ENCODE measurements around the gene KIRREL3. TPM values are rescaled to one million over a fixed set of nuclear protein-coding genes. Genes with fewer than 3 reads are reported as not detected.

Gene KIRREL3
- total and polyA plus RNA-seq, 9 of the 15 experiments (the other 6 are each of a cell fraction or from before 2014, with no cell fraction given): 0.04 to 0.10 TPM; not detected in 7

DNA sequence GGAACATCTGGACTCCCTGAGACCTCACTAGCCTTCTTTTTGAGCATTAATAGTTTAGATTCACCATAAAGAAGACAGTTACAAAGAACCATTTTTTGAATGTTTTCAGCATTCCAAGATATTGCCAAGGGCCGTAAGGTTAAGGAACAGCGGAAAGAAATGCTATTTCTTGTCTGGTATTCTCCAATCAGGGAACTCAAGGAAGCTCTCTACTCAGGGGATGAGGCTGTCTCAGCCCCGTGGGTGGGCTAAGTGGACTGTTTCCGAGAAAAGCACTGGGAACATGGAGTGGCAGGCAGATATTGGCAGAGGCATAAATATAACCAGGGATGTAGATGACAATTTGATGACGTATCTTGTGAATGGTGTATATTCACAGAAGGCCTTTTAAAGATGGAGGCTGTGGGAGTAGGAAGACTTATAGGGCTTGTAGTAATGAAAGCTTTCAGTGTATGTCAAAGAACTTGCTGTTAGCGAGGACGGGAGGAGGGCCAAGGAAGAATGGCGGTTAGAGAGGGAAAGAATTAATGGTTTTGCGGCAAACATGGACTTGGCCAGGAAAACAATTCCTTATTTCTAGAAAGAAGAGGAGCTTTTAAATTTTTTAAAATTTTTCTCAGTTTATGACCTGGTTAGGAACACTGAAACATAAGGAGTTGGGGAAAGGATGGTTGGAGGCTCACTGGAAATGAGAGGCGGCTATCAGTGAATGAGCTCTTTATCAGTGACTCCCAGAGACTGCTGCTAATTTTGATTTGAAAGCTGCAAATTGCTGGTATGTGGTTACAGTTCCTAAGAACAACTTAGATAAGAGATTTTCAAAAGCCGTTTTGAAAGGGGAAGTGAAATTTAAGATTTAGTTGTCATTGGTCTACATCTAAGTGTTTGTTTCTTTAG, 580.5 kb downstream of the KIRREL3 start (continued):
- TF ChIP-seq, protein P1, sequence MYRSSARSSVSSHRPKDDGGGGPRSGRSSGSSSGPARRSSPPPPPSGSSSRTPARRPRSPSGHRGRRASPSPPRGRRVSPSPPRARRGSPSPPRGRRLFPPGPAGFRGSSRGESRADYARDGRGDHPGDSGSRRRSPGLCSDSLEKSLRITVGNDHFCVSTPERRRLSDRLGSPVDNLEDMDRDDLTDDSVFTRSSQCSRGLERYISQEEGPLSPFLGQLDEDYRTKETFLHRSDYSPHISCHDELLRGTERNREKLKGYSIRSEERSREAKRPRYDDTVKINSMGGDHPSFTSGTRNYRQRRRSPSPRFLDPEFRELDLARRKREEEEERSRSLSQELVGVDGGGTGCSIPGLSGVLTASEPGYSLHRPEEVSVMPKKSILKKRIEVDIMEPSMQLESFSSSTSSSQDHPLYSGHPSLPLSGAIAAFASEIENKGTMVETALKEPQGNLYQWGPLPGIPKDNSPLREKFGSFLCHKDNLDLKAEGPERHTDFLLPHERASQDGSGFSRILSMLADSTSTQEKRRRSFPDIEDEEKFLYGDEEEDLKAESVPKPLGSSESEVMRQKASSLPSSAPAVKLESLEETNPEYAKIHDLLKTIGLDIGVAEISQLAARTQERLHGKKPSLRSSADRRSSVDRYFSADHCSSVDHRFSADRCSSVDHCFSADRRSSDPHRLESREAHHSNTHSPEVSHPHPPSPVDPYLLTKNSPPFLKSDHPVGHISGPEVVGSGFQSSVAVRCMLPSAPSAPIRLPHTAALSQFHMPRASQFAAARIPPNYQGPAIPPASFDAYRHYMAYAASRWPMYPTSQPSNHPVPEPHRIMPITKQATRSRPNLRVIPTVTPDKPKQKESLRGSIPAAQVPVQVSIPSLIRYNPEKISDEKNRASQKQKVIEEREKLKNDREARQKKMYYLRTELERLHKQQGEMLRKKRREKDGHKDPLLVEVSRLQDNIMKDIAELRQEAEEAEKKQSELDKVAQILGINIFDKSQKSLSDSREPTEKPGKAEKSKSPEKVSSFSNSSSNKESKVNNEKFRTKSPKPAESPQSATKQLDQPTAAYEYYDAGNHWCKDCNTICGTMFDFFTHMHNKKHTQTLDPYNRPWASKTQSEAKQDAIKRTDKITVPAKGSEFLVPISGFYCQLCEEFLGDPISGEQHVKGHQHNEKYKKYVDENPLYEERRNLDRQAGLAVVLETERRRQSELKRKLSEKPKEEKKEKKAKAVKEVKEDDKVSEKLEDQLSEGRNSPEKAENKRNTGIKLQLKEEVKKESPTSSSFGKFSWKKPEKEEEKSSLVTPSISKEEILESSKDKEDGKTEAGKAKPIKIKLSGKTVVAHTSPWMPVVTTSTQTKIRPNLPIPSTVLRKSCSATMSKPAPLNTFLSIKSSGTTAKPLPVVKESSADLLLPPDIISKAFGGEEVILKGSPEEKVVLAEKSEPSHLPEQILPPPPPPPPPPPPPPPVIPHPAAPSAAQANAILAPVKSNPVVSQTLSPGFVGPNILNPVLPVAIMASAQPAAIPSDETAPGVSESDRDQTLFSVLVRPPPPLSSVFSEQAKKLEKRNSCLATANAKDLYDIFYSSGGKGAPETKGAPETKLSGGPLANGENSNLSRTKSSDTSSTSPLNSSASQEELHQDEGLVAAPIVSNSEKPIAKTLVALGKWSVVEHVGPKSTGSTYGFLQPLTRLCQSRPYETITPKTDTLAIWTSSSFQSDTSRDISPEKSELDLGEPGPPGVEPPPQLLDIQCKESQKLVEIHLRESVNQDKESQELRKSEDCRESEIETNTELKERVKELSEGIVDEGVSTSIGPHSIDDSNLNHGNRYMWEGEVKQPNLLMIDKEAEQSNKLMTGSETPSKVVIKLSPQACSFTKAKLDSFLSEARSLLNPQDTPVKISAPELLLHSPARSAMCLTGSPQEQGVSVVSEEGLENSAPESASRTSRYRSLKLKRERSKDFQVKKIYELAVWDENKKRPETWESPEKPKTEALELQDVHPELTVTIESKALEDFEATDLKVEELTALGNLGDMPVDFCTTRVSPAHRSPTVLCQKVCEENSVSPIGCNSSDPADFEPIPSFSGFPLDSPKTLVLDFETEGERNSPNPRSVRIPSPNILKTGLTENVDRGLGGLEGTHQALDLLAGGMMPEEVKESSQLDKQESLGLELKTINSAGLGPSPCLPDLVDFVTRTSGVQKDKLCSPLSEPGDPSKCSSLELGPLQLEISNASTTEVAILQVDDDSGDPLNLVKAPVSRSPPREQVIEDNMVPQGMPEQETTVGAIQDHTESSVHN (IDR thresholded peaks at IDR 0.05; ENCODE audit: borderline replicate concordance in 1 of 2, low read depth in 1 of 2): peak in 1 of 2 experiments; percentile 75; a peak in 1 of 4 replicates
- TF ChIP-seq GTF2E2 (tag; IDR thresholded peaks at IDR 0.05) (0 out of 2 replicates have a peak, but pooled peaks have one; percentile 6), PRPF4 (IDR thresholded peaks at IDR 0.05; ENCODE audit: insufficient read depth, low read depth, low read length, poor library complexity, severe bottlenecking) (no peak), NCOA2 (IDR thresholded peaks at IDR 0.05; ENCODE audit: partially characterized antibody in 2 of 2) (peak in 1 of 2 experiments; percentile 73), CBFA2T3 (IDR thresholded peaks at IDR 0.05) (peak; percentile 99), POLR2AphosphoS2 (IDR thresholded peaks at IDR 0.05; ENCODE audit: low read length) (no peak), POLR3A (IDR thresholded peaks at IDR 0.05; ENCODE audit: borderline replicate concordance, extremely low read depth, insufficient read depth, insufficient read length) (no peak), RBM14 (IDR thresholded peaks at IDR 0.05; ENCODE audit: borderline replicate concordance, insufficient read depth, low read depth, low read length) (no peak), KDM1A (IDR thresholded peaks at IDR 0.05) (peak; percentile 100)

Measured in K562 (cell line).